HFFc6 (cell line): Measurements from ENCODE around the gene POMGNT1. TPM values are rescaled to one million over a fixed set of nuclear protein-coding genes. Genes with fewer than 3 reads are reported as not detected.
A peak's percentile ranks its signal among the peaks of the same experiment; 100 is the strongest.

ENCODE experiments used
- DNase-seq: peaks from one replicate; pipeline ENCODE4 v3.0.0-alpha.2; 2018
- H3K27ac Mint-ChIP-seq: 2 replicates; pipeline ENCODE4 v1.8.0; 2020; ENCODE audit warnings: mild to moderate bottlenecking, mixed read lengths
- H3K27me3 Mint-ChIP-seq: 2 replicates; pipeline ENCODE4 v1.8.0; 2021; ENCODE audit warnings: mild to moderate bottlenecking, moderate library complexity, mixed read lengths; ENCODE audit not compliant: insufficient read depth
- H3K36me3 Mint-ChIP-seq: 2 replicates; pipeline ENCODE4 v1.8.0; 2021; ENCODE audit warnings: low read depth, mixed read lengths
- H3K4me1 Mint-ChIP-seq: 2 replicates; pipeline ENCODE4 v1.8.0; 2020; ENCODE audit warnings: low read depth, mixed read lengths
- H3K4me3 Mint-ChIP-seq: 2 replicates; pipeline ENCODE4 v1.8.0; 2020; ENCODE audit warnings: mild to moderate bottlenecking, moderate library complexity, mixed read lengths
- H3K9me3 Mint-ChIP-seq: 2 replicates; pipeline ENCODE4 v1.8.0; 2020; ENCODE audit warnings: mild to moderate bottlenecking, mixed read lengths
- total RNA-seq, 6 experiments: library from RNA; stranded (reverse); fragmentation: NEBNext Ultra II Directional; extraction: Animal tissue kit (Norgen Biotek cat#: 25700); gene quantifications; 2 replicates in 1 of 6; 3 replicates in 5 of 6; pipeline ENCODE4 v1.2.3, GENCODE V29; 2021
- TF ChIP-seq, protein P1 (sequence below): fragments of 200-600 bp; sonication (generic); IDR thresholded peaks from 2 replicates; pipeline ENCODE4 v1.5.0; 2021; ENCODE audit warnings: antibody characterized with exemption, mild to moderate bottlenecking

POMGNT1 gene
- total RNA-seq, 6 experiments from 2014 or later, result 103 to 125 (median 119) TPM

DNA sequence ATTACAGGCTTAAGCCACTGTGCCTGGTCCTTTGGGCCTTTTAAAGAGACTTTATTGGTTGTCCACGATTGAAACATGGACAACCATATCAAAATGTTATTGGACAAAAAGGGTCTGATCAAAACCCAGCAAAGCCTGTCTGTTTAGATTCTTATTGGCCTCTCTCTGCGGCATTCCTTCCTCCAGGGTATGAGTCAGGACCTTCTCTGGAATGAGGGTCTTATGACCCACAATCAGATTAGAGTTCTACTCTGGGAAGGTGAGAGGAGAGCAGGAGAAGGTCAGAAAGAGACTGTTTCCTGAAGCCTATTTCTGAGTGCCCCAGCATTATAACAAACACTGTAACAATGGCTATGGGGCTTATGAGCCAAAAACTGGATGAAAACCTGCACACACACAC is 12.8 kb upstream of the POMGNT1 start:
- TF ChIP-seq, protein P1, sequence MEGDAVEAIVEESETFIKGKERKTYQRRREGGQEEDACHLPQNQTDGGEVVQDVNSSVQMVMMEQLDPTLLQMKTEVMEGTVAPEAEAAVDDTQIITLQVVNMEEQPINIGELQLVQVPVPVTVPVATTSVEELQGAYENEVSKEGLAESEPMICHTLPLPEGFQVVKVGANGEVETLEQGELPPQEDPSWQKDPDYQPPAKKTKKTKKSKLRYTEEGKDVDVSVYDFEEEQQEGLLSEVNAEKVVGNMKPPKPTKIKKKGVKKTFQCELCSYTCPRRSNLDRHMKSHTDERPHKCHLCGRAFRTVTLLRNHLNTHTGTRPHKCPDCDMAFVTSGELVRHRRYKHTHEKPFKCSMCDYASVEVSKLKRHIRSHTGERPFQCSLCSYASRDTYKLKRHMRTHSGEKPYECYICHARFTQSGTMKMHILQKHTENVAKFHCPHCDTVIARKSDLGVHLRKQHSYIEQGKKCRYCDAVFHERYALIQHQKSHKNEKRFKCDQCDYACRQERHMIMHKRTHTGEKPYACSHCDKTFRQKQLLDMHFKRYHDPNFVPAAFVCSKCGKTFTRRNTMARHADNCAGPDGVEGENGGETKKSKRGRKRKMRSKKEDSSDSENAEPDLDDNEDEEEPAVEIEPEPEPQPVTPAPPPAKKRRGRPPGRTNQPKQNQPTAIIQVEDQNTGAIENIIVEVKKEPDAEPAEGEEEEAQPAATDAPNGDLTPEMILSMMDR, result no peak
- peaks cover under 1% of the 10 kb centered on the region; the same call in 1 of the 2 replicates for H3K4me1 Mint-ChIP-seq
- H3K9me3 Mint-ChIP-seq, result no peaks in the 10 kb centered on the region
- H3K27me3 Mint-ChIP-seq, result no peaks in the 10 kb centered on the region
- no peak for DNase-seq
- no peak overlapping the region for H3K4me3 Mint-ChIP-seq
- H3K27ac Mint-ChIP-seq, result no peak overlapping the region
- no peaks in the 10 kb centered on the region for H3K36me3 Mint-ChIP-seq

DNA sequence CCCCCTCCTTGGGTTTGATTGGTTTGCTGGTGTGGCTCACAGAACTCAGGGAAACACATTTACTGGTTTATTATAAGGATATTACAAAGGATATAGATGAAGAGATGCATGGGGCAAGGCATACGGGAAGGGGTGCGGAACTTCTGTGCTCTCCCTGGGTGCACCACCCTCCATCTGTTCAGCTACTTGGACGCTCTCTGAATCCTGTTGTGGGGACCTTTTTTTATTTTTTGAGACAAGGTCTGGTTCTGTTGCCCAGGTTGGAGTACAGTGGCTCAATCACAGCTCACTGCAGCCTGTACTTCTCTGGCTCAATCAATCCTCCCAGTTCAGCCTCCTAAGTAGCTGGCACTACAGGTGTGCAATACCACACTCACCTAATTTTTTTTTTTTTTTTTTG is 12.3 kb upstream of the POMGNT1 start:
- Mint-ChIP-seq H3K4me1 (peaks cover 6% of the 10 kb centered on the region), H3K4me3 (no peak overlapping the region), H3K9me3 (no peaks in the 10 kb centered on the region), H3K27ac (no peak overlapping the region), H3K36me3 (no peaks in the 10 kb centered on the region), H3K27me3 (no peaks in the 10 kb centered on the region)
- TF ChIP-seq, protein P1, result no peak
- no peak for DNase-seq

DNA sequence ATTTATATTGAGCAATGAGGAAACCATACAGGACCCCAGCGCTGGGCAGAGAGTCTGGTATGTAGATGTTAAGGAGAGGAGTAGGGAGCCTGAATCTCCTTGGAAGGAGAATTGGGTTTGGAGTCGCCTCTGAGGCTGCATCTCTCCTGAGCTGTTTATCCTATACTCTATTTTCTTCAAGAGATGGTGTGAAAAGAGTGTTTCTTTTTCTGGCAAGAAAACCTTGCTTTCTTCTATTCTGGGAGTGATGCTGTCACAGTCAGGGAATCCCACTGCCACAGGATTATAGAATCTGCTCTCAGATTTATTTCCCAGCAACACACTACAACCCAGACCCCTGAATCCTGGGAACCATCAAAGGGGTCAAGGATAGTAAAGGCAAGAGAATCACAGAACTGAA is 8.2 kb upstream of the POMGNT1 start:
- TF ChIP-seq, protein P1, result no peak
- Mint-ChIP-seq H3K27me3 (no peaks in the 10 kb centered on the region; the same call in 1 of the 2 replicates), H3K27ac (no peak overlapping the region)

DNA sequence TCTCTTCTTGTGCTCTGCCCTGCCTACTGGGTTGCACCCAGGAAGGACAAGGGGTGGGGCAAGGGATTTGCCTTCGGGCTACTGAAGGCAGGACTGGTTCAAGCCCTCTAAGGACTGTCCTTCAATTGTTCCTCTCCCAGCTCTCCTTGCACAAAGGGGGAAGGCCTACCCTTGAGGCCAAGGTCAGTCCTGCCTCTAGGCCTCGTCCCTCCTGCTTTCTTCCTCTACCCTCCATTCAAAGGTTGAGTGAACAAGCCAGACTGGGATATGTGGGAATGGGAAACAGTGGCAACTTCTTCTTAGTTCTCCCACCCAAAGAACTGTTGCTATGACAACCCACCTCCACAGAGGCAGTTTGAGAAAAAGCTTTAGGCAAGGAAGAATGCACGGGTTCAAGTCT is 7.6 kb upstream of the POMGNT1 start:
- DNase-seq, result no peak
- no peaks in the 10 kb centered on the region for H3K9me3 Mint-ChIP-seq
- TF ChIP-seq, protein P1, result no peak
- H3K4me3 Mint-ChIP-seq, result peak overlapping the region; percentile 97; the same call in 1 of the 2 replicates
- H3K27me3 Mint-ChIP-seq, result no peaks in the 10 kb centered on the region; the same call in 1 of the 2 replicates
- H3K27ac Mint-ChIP-seq, result peak overlapping the region; percentile 64; the same call in 1 of the 2 replicates
- H3K36me3 Mint-ChIP-seq, result no peaks in the 10 kb centered on the region
- peaks cover 37% of the 10 kb centered on the region for H3K4me1 Mint-ChIP-seq

More for the DNA sequence above, 8.2 kb upstream of the POMGNT1 start:
- no peak for DNase-seq
- Mint-ChIP-seq H3K9me3 (no peaks in the 10 kb centered on the region), H3K4me3 (no peak overlapping the region), H3K36me3 (no peaks in the 10 kb centered on the region), H3K4me1 (peaks cover 37% of the 10 kb centered on the region)

DNA sequence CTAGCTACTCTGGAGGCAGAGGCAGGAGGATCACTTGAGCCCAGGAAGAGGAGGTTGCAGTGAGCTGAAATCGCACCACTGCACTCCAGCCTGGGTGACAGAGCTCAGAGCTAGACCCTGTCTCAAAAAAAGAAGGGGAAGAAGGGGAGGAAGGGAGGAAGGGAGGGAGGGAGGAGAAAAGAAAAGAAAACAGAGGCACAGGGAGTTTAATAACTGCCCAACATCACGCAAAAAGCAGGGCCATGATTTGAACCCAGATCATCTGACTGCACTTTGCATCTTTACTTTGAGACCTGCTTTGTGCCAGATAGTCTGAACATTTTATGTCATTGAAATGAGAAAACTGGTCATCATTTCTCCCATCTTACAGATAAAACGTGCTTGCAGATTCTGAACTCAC is 6.9 kb upstream of the POMGNT1 start:
- peak overlapping the region; percentile 64; the same call in 1 of the 2 replicates for H3K27ac Mint-ChIP-seq
- H3K4me1 Mint-ChIP-seq, result peaks cover 37% of the 10 kb centered on the region
- H3K4me3 Mint-ChIP-seq, result peak overlapping the region; percentile 97; the same call in 1 of the 2 replicates
- H3K9me3 Mint-ChIP-seq, result no peaks in the 10 kb centered on the region
- no peaks in the 10 kb centered on the region for H3K36me3 Mint-ChIP-seq
- H3K27me3 Mint-ChIP-seq, result no peaks in the 10 kb centered on the region; the same call in 1 of the 2 replicates
- TF ChIP-seq, protein P1, result no peak
- no peak for DNase-seq

DNA sequence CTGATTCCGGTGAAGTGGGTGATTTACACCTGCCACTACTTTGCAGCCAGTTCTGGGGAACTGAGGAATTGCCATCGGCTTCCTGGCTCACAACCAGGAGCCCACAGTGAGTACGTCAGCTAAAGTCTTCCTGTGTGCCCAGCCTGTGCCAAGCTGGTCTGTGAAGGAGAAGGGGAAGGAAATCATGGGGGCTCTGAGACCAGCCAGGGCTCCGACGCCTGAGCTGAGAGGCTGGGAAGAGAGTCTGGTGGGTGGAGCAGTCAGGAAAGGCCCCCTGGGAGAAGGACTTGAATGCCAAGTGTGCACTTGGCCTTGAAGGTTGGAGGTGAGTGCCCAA is 6.1 kb upstream of the POMGNT1 start:
- peak overlapping the region; percentile 97 for H3K4me3 Mint-ChIP-seq
- peak overlapping the region; percentile 75 for H3K27ac Mint-ChIP-seq
- no peak for DNase-seq
- TF ChIP-seq, protein P1, result no peak
- no peaks in the 10 kb centered on the region for H3K9me3 Mint-ChIP-seq
- H3K27me3 Mint-ChIP-seq, result no peaks in the 10 kb centered on the region; the same call in 1 of the 2 replicates
- H3K4me1 Mint-ChIP-seq, result peaks cover 40% of the 10 kb centered on the region
- H3K36me3 Mint-ChIP-seq, result no peaks in the 10 kb centered on the region
